Stimulated activated naive B cell treated with anti-CD40 and anti-IgM and Interleukin-4, amounts not matched to agents 10 μg/mL and 1 μg/mL and 100 μg/mL, for 72 hours (primary cell): ENCODE data around the gene CLSTN2.

Experiments used
- ATAC-seq, 2 donors: fragments of 150-1000 bp; cut with Tn5 transposase; replicated peaks; 2 replicates each; pipeline ENCODE4 v1.10.0; 2021; ENCODE audit warnings: moderate library complexity in 1 of 2
- DNase-seq: peaks from one replicate; pipeline ENCODE4 v3.0.0; 2021
- H3K27ac Mint-ChIP-seq: one replicate; pipeline ENCODE4 v1.8.0; 2022; ENCODE audit warnings: mild to moderate bottlenecking, mixed read lengths
- H3K27me3 Mint-ChIP-seq, 2 donors: one replicate each; pipeline ENCODE4 v1.8.0; 2022; ENCODE audit warnings: mixed read lengths in 2 of 2
- H3K36me3 Mint-ChIP-seq, 2 donors: one replicate each; pipeline ENCODE4 v1.8.0; 2022; ENCODE audit warnings: mixed read lengths in 2 of 2, mild to moderate bottlenecking in 1 of 2
- H3K4me1 Mint-ChIP-seq, 2 donors: one replicate each; pipeline ENCODE4 v1.8.0; 2022; ENCODE audit warnings: mixed read lengths in 2 of 2, mild to moderate bottlenecking in 1 of 2
- H3K4me3 Mint-ChIP-seq, 2 donors: one replicate each; pipeline ENCODE4 v1.8.0; 2022; ENCODE audit warnings: mild to moderate bottlenecking in 2 of 2, mixed read lengths in 2 of 2, moderate library complexity in 1 of 2
- H3K9me3 Mint-ChIP-seq, 2 donors: one replicate each; pipeline ENCODE4 v1.8.0; 2022; ENCODE audit warnings: mixed read lengths in 2 of 2, mild to moderate bottlenecking in 1 of 2

CLSTN2 gene

DNA sequence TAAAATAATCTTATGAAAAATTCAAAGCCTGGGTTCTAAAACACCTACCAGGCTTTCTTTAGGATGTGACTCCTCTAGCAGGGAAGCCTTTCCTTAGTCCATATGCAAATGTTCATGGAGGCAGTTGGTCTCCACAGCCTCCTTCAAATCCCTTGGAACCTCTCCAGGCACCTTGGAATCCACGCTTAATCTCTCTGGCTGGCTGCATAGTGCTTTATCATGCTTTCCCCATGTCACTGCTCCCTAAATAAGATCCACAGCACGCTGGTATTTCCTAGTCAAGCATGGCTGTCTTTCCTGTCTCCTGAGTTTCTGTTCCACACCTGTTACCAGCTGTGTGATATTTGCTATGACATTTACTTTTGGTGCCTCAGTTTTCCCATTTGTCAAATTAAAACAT lies 71.3 kb downstream of the CLSTN2 start:
- ATAC-seq = no peak
- no peak overlapping the region for H3K27ac Mint-ChIP-seq
- no peaks in the 10 kb centered on the region for H3K36me3 Mint-ChIP-seq
- no peak overlapping the region for H3K4me3 Mint-ChIP-seq
- no peaks in the 10 kb centered on the region for H3K4me1 Mint-ChIP-seq
- no peaks in the 10 kb centered on the region for H3K27me3 Mint-ChIP-seq
- no peak for DNase-seq
- H3K9me3 Mint-ChIP-seq = peaks cover 0 to 2% of the 10 kb centered on the region in 2 donors

DNA sequence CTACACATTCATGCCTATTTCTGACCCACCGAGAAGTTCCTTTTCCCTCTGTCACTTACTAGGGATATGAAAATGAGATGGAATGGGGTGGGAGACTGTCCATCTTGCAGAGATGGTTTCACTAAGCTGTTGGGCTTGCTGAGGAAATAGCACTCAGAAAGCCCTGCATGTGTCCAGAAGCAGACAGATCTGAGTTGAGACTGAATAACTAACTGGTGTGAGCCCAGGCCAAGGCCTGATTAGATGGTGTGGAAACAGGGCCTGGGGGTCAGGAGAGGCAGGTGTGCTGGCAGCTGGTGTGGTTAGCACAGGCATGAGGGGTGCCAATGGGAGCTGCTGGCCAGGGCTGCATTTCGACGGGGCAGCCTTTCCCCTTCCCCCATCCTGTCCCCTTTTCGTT lies 72.1 kb downstream of the CLSTN2 start:
- Mint-ChIP-seq H3K27me3 (peaks cover 0 to 4% of the 10 kb centered on the region in 2 donors), H3K27ac (no peak overlapping the region), H3K9me3 (peaks cover 0 to 2% of the 10 kb centered on the region in 2 donors), H3K4me1 (no peaks in the 10 kb centered on the region), H3K36me3 (no peaks in the 10 kb centered on the region), H3K4me3 (no peak overlapping the region)
- ATAC-seq (no peak), DNase-seq (no peak)

DNA sequence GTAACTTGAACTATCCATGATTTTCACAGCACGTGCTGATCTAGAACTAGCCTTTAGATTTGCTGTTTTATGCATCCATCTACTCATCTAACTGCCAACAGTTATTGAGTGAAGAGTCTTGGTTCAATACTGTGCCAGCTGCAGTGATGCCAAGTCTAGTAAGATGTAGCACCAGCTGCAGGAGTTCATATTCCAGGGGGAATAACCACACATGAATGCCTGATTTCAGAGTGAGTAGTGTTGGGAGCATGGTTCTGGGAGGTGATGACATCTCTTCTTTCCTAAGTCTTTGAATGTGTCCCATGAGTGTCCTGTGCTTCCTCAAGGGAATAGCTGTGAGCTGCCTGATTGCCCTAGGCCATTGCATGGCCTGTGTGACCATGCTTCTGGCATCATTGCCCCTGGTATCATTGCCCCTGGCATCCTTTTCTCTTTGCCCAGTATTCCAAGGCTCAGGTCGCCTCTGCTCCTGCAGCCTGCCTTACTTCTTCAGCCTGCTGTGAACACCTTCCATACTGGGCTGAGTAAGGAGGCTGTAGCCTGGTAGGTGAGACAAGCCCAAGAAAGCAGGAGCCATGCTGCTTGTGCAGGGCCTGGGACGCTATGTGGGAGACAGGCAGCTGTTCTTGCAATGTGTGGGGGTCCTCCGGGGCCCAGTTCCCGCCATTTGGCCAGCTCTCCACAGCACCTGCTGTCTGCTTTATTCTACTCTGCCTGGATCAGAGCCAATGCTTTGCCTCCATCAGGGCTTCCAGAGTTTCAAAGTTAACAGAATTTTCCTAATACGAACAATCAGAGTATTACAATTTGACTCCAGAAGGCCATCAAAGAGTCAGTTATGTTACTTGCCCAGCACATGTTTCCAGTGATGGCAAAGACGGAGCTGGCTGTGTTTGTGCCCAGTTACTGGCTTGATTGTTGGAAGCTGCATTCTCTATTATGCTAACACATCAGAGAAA lies 73.2 kb downstream of the CLSTN2 start:
- Mint-ChIP-seq H3K36me3 (no peaks in the 10 kb centered on the region), H3K27me3 (peaks cover 0 to 4% of the 10 kb centered on the region in 2 donors), H3K4me1 (no peaks in the 10 kb centered on the region), H3K4me3 (no peak overlapping the region), H3K27ac (no peak overlapping the region), H3K9me3 (no peaks in the 10 kb centered on the region)
- ATAC-seq = no peak
- DNase-seq = no peak

GRCh38 chr3:140010391-140010790 lies 75.4 kb downstream of the CLSTN2 start:
- H3K9me3 Mint-ChIP-seq = no peaks in the 10 kb centered on the region

DNA sequence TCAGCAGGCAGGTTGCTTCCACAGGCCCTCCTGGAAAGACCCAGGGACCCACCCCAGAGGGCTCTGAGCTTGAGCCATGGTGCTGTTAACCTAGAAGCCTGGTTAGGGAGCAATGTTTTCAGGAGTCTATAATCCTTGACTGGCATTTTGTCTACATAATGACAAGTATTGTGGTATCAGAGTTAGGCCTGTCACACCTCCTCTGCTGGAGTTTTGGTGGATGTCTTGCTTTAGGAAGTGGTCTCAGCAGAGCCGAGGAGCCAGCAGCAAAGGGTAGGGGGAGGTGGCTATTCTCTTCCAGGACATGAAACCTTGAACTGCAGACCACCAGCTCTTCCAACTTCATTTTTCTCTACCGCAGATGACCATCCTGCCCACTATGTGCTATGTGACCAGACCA lies 76.1 kb downstream of the CLSTN2 start:
- H3K36me3 Mint-ChIP-seq = no peaks in the 10 kb centered on the region
- DNase-seq (no peak), ATAC-seq (no peak)
- H3K9me3 Mint-ChIP-seq = no peaks in the 10 kb centered on the region
- no peak overlapping the region for H3K27ac Mint-ChIP-seq
- no peaks in the 10 kb centered on the region for H3K4me1 Mint-ChIP-seq
- peaks cover 0 to 4% of the 10 kb centered on the region in 2 donors for H3K27me3 Mint-ChIP-seq
- no peak overlapping the region for H3K4me3 Mint-ChIP-seq

More at GRCh38 chr3:140010391-140010790, 75.4 kb downstream of the CLSTN2 start:
- Mint-ChIP-seq H3K27me3 (peaks cover 0 to 4% of the 10 kb centered on the region in 2 donors), H3K36me3 (no peaks in the 10 kb centered on the region), H3K27ac (no peak overlapping the region), H3K4me1 (no peaks in the 10 kb centered on the region), H3K4me3 (no peak overlapping the region)
- ATAC-seq (no peak), DNase-seq (no peak)

DNA sequence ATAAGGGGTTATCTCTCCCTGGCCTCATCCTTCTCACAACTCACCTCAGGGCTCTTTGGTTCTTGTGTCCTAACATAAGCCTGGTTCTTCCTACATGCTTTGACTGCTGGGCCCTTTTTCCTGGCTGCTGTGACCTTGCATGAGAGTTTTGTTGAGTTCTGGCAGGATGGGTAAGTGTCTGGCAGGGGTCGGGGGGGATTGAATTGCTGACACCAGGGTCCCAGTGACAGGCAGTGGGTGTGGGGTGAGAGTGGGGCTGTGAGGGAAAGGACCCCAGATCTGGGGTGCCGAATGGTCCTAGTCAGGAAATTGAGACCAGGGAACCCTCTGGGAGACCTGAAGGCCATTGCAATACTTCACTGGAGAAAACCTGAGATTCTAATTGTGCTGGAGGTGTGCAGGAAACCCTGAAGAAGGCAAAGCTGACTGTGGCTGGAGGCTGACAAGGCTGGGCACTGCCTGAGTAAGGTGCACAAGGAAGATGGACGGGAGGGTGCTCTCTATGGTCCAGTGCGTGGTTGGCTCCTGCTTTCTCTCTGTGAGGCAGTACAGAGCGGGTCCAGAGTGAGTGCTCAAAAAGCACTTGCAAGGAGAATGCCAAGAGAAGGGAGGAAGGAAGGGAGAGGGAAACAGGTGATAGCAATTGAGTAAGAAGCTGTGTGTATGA lies 76.8 kb downstream of the CLSTN2 start:
- DNase-seq = no peak
- no peak for ATAC-seq
- Mint-ChIP-seq H3K36me3 (no peaks in the 10 kb centered on the region), H3K27me3 (peaks cover 0 to 4% of the 10 kb centered on the region in 2 donors), H3K4me1 (no peaks in the 10 kb centered on the region), H3K27ac (no peak overlapping the region), H3K9me3 (no peaks in the 10 kb centered on the region), H3K4me3 (no peak overlapping the region)

GRCh38 chr3:140013220-140013619 lies 78.2 kb downstream of the CLSTN2 start:
- no peaks in the 10 kb centered on the region for H3K4me1 Mint-ChIP-seq
- ATAC-seq = no peak
- H3K4me3 Mint-ChIP-seq = no peak overlapping the region
- no peaks in the 10 kb centered on the region for H3K36me3 Mint-ChIP-seq
- H3K27me3 Mint-ChIP-seq = peaks cover 0 to 4% of the 10 kb centered on the region in 2 donors
- H3K9me3 Mint-ChIP-seq = no peaks in the 10 kb centered on the region
- H3K27ac Mint-ChIP-seq = no peak overlapping the region
- DNase-seq = no peak

DNA sequence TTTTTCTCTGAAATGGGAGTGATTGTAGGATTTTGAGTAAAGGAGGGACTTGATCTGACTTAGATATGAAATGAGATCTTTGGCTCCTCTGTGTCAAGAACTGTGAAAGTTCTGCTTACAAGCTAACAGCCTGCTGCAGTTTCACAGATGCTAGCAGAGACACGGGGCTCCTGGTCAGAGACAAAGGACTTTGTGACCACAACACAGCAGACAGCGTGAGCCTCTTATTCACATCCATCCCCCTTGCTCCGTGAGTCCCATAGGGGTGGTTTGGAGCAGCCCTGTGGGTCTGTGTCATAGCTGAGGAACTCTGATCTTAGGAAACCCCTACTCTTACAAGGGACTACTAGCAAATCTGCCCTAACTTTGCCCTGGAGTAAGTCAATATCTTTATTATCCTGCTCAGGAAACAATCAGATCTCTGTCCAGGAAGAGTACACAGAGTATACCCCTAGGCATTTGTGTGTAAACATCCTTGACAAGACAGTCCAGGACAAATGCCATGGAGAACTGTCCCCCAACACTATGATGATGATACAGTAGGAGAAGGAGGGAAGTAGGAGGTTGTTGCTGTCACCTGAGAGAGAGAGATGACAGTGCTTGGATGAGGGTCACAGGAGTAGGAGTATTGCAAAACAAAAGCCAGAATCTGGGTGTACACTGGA lies 80.0 kb downstream of the CLSTN2 start:
- H3K27me3 Mint-ChIP-seq = peaks cover 0 to 4% of the 10 kb centered on the region in 2 donors
- ATAC-seq = no peak
- no peak overlapping the region for H3K4me3 Mint-ChIP-seq
- no peaks in the 10 kb centered on the region for H3K4me1 Mint-ChIP-seq
- no peak for DNase-seq
- no peak overlapping the region for H3K27ac Mint-ChIP-seq
- no peaks in the 10 kb centered on the region for H3K36me3 Mint-ChIP-seq
- no peaks in the 10 kb centered on the region for H3K9me3 Mint-ChIP-seq

DNA sequence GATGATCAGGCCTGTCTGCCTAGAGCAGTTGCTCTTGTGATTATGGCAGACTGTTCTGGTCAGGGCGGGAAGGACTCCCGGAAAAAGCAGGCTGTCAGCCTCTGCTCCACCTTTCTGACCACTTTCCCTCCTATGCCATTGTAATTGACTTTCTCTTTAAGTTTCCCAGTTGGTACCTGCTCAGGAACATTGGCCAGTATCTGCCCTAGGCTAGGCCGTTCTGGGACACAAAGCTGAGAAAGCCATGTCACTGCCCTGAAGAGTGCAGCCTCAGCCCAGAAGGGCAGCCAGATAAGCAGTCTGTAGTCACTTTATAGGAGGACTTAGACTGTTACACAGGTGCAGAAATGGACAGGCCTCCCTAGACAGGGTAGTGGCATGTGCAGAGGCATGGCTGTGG lies 80.8 kb downstream of the CLSTN2 start:
- ATAC-seq (no peak), DNase-seq (no peak)
- Mint-ChIP-seq H3K27ac (no peak overlapping the region), H3K27me3 (peaks cover 0 to 4% of the 10 kb centered on the region in 2 donors), H3K36me3 (no peaks in the 10 kb centered on the region), H3K4me3 (no peak overlapping the region), H3K4me1 (no peaks in the 10 kb centered on the region), H3K9me3 (no peaks in the 10 kb centered on the region)

DNA sequence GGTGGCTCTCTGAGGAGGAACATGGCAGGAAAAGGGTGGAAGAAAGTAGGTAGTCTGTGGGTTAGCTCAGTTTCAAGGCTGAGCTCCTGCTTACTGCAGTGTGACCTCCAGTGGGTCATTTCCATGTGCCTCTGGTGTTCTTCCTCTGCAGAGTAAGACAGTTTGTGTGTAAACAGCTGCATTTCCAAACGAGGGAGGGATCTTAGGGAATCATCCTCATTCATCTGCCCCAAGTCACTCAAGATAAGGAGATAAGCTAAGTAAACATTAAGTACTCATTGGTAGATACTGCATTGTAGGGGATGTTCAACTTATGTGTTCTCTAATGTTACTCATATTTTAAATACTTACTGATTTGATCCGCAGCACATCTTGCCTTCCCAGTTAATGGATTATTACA lies 83.6 kb downstream of the CLSTN2 start:
- no peak overlapping the region for H3K4me3 Mint-ChIP-seq
- no peaks in the 10 kb centered on the region for H3K36me3 Mint-ChIP-seq
- ATAC-seq = no peak
- H3K9me3 Mint-ChIP-seq = no peaks in the 10 kb centered on the region
- no peaks in the 10 kb centered on the region for H3K27me3 Mint-ChIP-seq
- no peak for DNase-seq
- no peak overlapping the region for H3K27ac Mint-ChIP-seq
- H3K4me1 Mint-ChIP-seq = no peaks in the 10 kb centered on the region

GRCh38 chr3:140019946-140020345 lies 85.0 kb downstream of the CLSTN2 start:
- Mint-ChIP-seq H3K36me3 (no peaks in the 10 kb centered on the region), H3K27ac (no peak overlapping the region), H3K27me3 (no peaks in the 10 kb centered on the region), H3K4me3 (no peak overlapping the region), H3K9me3 (no peaks in the 10 kb centered on the region), H3K4me1 (no peaks in the 10 kb centered on the region)
- DNase-seq (no peak), ATAC-seq (no peak)

GRCh38 chr3:140020541-140020940 lies 85.6 kb downstream of the CLSTN2 start:
- H3K36me3 Mint-ChIP-seq = no peaks in the 10 kb centered on the region
- no peak for ATAC-seq
- H3K4me3 Mint-ChIP-seq = no peak overlapping the region

GRCh38 chr3:140021269-140021668 lies 86.3 kb downstream of the CLSTN2 start:
- no peaks in the 10 kb centered on the region for H3K4me1 Mint-ChIP-seq
- no peak overlapping the region for H3K27ac Mint-ChIP-seq
- no peak for ATAC-seq
- H3K36me3 Mint-ChIP-seq = no peaks in the 10 kb centered on the region
- H3K27me3 Mint-ChIP-seq = no peaks in the 10 kb centered on the region
- DNase-seq = no peak
- H3K9me3 Mint-ChIP-seq = no peaks in the 10 kb centered on the region
- H3K4me3 Mint-ChIP-seq = no peak overlapping the region

More at GRCh38 chr3:140020541-140020940, 85.6 kb downstream of the CLSTN2 start:
- H3K27ac Mint-ChIP-seq = no peak overlapping the region
- no peak for DNase-seq
- H3K4me1 Mint-ChIP-seq = no peaks in the 10 kb centered on the region
- H3K27me3 Mint-ChIP-seq = no peaks in the 10 kb centered on the region
- H3K9me3 Mint-ChIP-seq = no peaks in the 10 kb centered on the region

- Mint-ChIP-seq H3K9me3 (no peaks in the 10 kb centered on the region), H3K27ac (no peak overlapping the region), H3K4me1 (no peaks in the 10 kb centered on the region), H3K27me3 (no peaks in the 10 kb centered on the region), H3K36me3 (no peaks in the 10 kb centered on the region), H3K4me3 (no peak overlapping the region)
- DNase-seq (no peak), ATAC-seq (no peak)
Observed at GRCh38 chr3:140022066-140022770, 87.2 kb downstream of the CLSTN2 start.
